ENCODE results near the gene DNAH11. TPM values are rescaled to one million over a fixed set of nuclear protein-coding genes. Genes with fewer than 3 reads are reported as not detected.
"Not testable (repeated sequence)": the region's sequence is repeated elsewhere in the genome, so short reads cannot be mapped to it uniquely, and the experiment has no call there.

The DNAH11 gene
- total RNA-seq, 1 donor from 2014 or later: 2.3 TPM

GRCh38 chr7:21918216-21918615, 375.4 kb downstream of the DNAH11 start:
- intact Hi-C loops (cut with micrococcal nuclease): no loop called here

GRCh38 chr7:21920936-21921335, 378.1 kb downstream of the DNAH11 start:
- intact Hi-C loops (cut with micrococcal nuclease): no loop called here

DNA sequence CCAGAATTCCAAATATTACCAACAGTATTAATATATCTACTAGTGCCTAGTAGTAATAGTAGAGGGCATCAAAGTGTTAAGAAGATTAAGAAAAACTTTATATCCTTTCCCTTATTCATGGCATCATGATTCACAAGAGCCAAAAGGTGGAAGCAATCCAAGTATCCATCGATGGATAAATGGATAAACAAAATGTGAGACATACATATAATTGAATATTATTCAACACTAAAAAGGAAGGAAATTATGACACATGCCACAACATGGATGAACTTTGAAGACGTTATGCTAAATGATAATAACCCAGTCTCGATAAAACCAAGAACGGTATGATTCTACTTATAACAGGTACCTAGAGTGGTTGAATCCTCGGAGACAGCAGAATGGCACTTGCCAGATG, 379.8 kb downstream of the DNAH11 start:
- intact Hi-C loops (cut with micrococcal nuclease): no loop called here

- intact Hi-C loops (cut with micrococcal nuclease): no loop called here
Measured at GRCh38 chr7:21923658-21924057, 380.8 kb downstream of the DNAH11 start.

GRCh38 chr7:21926448-21926847, 383.6 kb downstream of the DNAH11 start:
- intact Hi-C loops (cut with micrococcal nuclease): no loop called here

GRCh38 chr7:21927693-21928092, 384.9 kb downstream of the DNAH11 start:
- intact Hi-C loops (cut with micrococcal nuclease): no loop called here

DNA sequence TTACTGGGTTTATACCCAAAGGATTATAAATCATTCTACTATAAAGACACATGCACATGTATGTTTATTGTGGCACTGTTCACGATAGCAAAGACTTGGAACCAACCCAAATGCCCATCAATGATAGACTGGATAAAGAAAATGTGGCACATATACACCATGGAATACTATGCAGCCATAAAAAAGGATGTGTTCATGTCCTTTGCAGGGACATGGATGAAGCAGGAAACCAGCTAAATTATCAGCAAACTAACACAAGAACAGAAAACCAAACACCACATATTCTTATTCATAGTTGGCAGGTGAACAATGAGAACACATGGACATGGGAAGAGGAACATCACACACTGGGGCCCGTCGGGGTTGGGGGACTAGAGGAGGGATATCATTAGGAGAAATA, 390.5 kb downstream of the DNAH11 start:
- intact Hi-C loops (cut with micrococcal nuclease): not testable (repeated sequence)

DNA sequence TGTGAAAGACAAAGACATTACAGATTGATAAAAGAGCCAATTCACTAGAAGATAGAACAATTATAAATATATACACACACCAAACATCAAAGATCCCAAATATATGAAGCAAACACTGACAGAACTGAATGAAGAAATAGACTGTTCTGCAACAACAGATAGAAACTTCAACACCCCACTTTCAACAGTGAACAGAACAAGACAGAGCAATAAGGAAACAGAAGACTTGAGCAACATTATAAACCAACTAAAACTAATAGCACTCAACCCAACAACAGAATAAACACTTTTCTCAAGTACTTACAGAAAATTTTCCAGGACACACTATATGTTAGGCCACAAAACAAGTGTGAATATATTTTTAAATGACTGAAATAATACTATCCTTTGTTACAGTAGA, 392.0 kb downstream of the DNAH11 start:
- intact Hi-C loops (cut with micrococcal nuclease): no loop called here

GRCh38 chr7:21938463-21938862, 395.6 kb downstream of the DNAH11 start:
- intact Hi-C loops (cut with micrococcal nuclease): loop anchor here (2.0 kb wide), 1 partner anchor 584 kb away; no protein-coding TSS in a partner anchor

- intact Hi-C loops (cut with micrococcal nuclease): loop anchor here (2.0 kb wide), 1 partner anchor 584 kb away; no protein-coding TSS in a partner anchor
Measured at GRCh38 chr7:21939136-21939857, 396.5 kb downstream of the DNAH11 start.

DNA sequence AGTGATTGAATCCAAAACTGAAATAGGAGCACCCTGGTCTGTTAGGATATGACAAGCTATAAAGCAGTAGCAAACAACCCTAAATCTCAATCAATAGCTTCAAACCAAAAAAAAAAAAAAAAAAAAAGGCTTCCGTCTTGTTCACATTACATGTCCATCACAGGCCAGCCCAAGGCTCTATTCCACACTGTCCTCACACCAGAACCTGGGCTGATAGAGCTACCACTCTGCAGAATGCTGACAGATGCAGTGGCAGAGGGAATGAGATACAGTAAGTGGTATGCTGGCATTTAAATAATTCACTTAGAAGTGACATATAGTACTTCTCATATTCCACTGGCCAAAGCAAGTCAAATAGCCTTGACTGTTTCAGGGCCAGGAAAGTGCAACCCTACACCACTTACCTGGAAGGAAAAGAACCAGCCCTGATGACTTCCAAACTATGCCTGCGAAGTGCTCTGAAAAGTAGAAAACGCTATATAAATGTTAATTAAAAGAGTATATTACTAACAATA, 397.1 kb downstream of the DNAH11 start:
- intact Hi-C loops (cut with micrococcal nuclease): loop anchor here (2.0 to 10.0 kb wide), 5 partner anchors 235 to 1592 kb away; partner anchors contain the start of genes HYCC1, IGF2BP3 and TRA2A

- intact Hi-C loops (cut with micrococcal nuclease): loop anchor here (5.0 to 10.0 kb wide), 4 partner anchors 233 to 1591 kb away; partner anchors contain the start of genes HYCC1, IGF2BP3 and TRA2A
Measured at GRCh38 chr7:21941611-21942141, 398.8 kb downstream of the DNAH11 start.

GRCh38 chr7:21942955-21943354, 400.1 kb downstream of the DNAH11 start:
- intact Hi-C loops (cut with micrococcal nuclease): loop anchor here (5.0 to 10.0 kb wide), 4 partner anchors 232 to 1589 kb away; partner anchors contain the start of genes HYCC1, IGF2BP3 and TRA2A

- intact Hi-C loops (cut with micrococcal nuclease): loop anchor here (5.0 to 10.0 kb wide), 4 partner anchors 231 to 1589 kb away; partner anchors contain the start of genes HYCC1, IGF2BP3 and TRA2A
Measured at GRCh38 chr7:21943436-21943835, 400.6 kb downstream of the DNAH11 start.

DNA sequence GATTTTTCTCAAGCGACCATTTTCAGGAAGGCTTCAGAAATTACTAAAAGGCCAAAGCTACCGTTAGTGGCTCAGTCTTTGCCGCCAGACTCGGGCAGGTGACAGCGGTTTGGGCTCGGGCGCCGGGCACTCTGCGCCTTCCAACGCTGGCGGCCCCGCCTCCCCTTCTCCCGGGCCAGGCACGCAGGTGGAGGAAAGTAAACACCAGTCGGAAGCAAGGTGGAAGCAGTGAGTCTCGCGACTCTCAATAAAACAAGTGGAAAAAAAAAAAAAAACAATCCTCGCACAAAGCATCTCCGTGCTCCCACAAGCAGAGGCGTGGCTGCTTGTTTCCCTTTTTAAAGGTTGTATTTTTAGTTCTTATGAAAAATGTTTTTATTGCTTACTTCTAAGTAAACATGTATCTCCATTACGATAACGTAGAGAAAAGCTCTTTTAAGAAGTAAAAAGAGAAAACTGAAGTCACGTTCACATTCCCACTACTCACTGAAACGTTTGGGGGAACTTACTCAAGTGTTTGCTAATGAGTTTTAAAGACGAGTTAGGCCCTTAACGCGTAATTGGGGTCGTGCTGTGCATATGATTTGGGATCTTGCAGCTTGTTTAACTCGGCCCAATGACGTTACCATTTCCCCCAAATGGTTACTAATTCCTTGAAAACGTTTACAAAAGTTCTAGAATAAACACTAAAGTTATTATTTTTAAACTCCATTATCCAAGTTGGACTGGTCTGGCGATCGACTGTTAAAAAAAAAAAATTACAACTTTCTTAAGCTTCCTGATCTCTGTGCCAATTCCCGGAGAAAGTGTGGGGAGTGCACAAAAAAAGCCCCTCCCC, 402.0 kb downstream of the DNAH11 start:
- intact Hi-C loops (cut with micrococcal nuclease): loop anchor here (1.0 to 10.0 kb wide), 7 partner anchors 47 to 1587 kb away; partner anchors contain the start of genes HYCC1, IGF2BP3, SP4 and TRA2A

GRCh38 chr7:21945454-21946221, 402.8 kb downstream of the DNAH11 start, which contains the start of gene CDCA7L:
Gene CDCA7L (minus strand): TSS chr7:21945899. CDS start chr7:21945804, 95 bp downstream.
- intact Hi-C loops (cut with micrococcal nuclease): loop anchor here (1.0 to 10.0 kb wide), 6 partner anchors 47 to 1529 kb away; partner anchors contain the start of genes HYCC1, IGF2BP3 and SP4

DNA sequence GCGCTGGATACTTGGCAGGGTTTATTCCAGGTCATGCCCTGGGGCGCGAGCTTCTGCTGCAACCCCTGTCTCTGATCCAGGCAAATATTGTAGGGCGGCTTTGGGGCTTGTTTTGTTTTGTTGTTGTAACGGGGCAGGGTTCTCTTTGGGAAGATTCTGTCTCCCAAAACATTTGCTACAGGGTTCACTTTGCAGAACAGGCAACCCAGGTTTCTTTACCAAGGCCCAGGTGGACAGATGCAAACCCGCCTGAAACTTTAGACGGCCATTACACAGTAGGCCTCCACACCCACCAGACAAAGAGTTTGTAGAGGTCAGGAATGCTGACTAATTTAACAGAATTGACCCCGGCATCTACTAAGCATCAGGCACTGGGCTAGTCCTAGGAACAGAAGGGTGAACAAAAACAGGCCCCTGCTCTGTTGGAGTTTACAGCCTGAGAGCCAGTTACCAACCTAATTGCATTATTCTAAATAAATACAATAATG, 403.4 kb downstream of the DNAH11 start:
- intact Hi-C loops (cut with micrococcal nuclease): loop anchor here (10.0 kb wide), 3 partner anchors 229 to 1529 kb away; partner anchors contain the start of genes HYCC1 and IGF2BP3

GRCh38 chr7:21947056-21947455, 404.2 kb downstream of the DNAH11 start:
- intact Hi-C loops (cut with micrococcal nuclease): loop anchor here (10.0 kb wide), 3 partner anchors 228 to 1528 kb away; partner anchors contain the start of genes HYCC1 and IGF2BP3

DNA sequence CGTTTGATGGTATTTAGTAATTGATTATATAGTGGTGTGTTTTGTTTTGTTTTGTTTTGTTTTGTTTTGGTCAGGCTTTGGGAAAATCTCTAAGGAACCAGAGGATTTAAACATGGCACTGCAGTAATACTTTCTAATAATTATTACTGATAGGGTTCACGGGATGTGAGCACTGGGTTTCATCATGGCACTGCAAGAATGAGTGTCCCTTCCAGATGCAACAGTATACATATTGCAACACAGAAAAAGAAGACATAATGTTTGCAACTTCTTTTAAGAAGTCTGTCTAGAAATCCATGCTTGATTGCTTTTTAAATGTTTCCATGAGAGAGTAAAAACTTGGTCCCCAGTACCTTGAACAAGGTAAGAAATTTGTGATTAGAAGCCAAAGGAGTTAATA, 405.1 kb downstream of the DNAH11 start:
- intact Hi-C loops (cut with micrococcal nuclease): loop anchor here (10.0 kb wide), 3 partner anchors 227 to 1527 kb away; partner anchors contain the start of genes HYCC1 and IGF2BP3

- intact Hi-C loops (cut with micrococcal nuclease): loop anchor here (10.0 kb wide), 3 partner anchors 226 to 1526 kb away; partner anchors contain the start of genes HYCC1 and IGF2BP3
Measured at GRCh38 chr7:21948364-21948763, 405.5 kb downstream of the DNAH11 start.
